ENCODE data around the gene ART5.
"Not testable (repeated sequence)": the region's sequence is repeated elsewhere in the genome, so short reads cannot be mapped to it uniquely, and the experiment has no call there.

ART5 gene

GRCh38 chr11:3666023-3666530 lies 24.3 kb upstream of the ART5 start:
- peaks cover 68% of the 10 kb centered on the region for H3K36me3 Mint-ChIP-seq (ENCODE audit: low read depth)

DNA sequence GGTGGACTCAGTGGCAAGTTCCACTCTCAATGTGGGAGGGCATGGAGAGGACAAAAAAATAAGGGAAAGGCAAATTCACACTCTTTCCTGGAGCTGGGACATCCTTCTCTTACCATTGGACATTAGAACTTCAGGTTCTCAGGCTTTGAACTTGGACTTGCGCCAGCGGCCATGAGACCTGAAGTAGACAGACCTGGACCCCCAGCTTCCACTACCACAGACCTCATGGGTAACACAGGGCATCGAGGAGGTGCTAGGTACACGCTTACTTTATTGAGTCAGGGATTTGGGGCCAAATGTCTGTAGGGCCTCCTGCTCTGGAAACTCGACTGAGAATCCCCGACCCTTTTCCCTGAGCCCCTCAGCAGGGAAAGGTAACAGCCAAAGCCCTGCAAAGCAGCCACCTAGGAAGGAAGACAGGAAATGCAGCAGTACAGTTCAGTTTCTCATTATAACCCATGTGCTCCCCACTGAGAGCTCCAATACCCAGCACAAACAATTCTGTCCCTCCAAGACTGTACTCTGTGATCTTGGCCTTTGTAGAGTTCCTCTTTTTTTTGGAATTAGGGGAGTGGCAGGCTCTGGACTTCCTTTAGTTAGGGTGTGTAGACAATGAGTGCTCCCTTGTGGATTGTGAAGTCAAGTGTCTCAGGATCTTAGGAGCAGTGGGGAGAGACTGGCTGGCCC lies 23.7 kb upstream of the ART5 start:
- H3K4me3 Mint-ChIP-seq = no peak overlapping the region

More at GRCh38 chr11:3666023-3666530, 24.3 kb upstream of the ART5 start:
- Mint-ChIP-seq H3K4me1 (ENCODE audit: low read depth) (peaks cover 10% of the 10 kb centered on the region), H3K4me3 (no peak overlapping the region), H3K27ac (no peak overlapping the region), H3K27me3 (no peaks in the 10 kb centered on the region), H3K9me3 (no peaks in the 10 kb centered on the region)
- intact Hi-C loops (cut with micrococcal nuclease) = no loop called here

GRCh38 chr11:3664032-3664630 lies 22.3 kb upstream of the ART5 start:
- H3K9me3 Mint-ChIP-seq = no peaks in the 10 kb centered on the region
- H3K27ac Mint-ChIP-seq = no peak overlapping the region
- peaks cover 49% of the 10 kb centered on the region for H3K36me3 Mint-ChIP-seq (ENCODE audit: low read depth)
- H3K4me1 Mint-ChIP-seq (ENCODE audit: low read depth) = peaks cover 10% of the 10 kb centered on the region
- intact Hi-C loops (cut with micrococcal nuclease) = no loop called here
- no peak overlapping the region for H3K4me3 Mint-ChIP-seq
- no peaks in the 10 kb centered on the region for H3K27me3 Mint-ChIP-seq

More for the DNA sequence above, 23.7 kb upstream of the ART5 start:
- H3K27ac Mint-ChIP-seq = no peak overlapping the region
- H3K27me3 Mint-ChIP-seq = no peaks in the 10 kb centered on the region
- H3K36me3 Mint-ChIP-seq (ENCODE audit: low read depth) = peaks cover 62% of the 10 kb centered on the region
- peaks cover 10% of the 10 kb centered on the region for H3K4me1 Mint-ChIP-seq (ENCODE audit: low read depth)
- H3K9me3 Mint-ChIP-seq = no peaks in the 10 kb centered on the region
- intact Hi-C loops (cut with micrococcal nuclease) = no loop called here

DNA sequence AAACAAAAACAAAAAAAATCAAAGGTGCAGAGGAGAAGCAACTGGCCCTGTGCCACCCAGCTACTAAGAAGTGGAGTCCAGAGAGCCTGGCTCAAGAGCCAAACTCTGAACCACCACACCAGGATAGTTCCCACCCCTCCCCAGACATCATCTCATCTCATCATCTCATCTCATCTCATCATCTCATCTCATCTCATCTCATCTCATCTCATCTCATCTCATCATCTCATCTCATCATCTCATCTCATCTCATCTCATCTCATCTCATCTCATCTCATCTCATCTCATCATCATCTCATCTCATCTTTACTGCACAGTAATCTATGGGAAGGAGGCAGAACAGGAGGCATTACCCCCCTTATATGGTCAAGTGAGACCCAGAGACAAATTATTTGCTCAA lies 21.1 kb upstream of the ART5 start:
- Mint-ChIP-seq H3K27ac (no peak overlapping the region), H3K4me1 (ENCODE audit: low read depth) (peaks cover 10% of the 10 kb centered on the region), H3K4me3 (no peak overlapping the region), H3K9me3 (no peaks in the 10 kb centered on the region), H3K27me3 (peaks cover 5% of the 10 kb centered on the region), H3K36me3 (ENCODE audit: low read depth) (peaks cover 39% of the 10 kb centered on the region)
- intact Hi-C loops (cut with micrococcal nuclease) = no loop called here

DNA sequence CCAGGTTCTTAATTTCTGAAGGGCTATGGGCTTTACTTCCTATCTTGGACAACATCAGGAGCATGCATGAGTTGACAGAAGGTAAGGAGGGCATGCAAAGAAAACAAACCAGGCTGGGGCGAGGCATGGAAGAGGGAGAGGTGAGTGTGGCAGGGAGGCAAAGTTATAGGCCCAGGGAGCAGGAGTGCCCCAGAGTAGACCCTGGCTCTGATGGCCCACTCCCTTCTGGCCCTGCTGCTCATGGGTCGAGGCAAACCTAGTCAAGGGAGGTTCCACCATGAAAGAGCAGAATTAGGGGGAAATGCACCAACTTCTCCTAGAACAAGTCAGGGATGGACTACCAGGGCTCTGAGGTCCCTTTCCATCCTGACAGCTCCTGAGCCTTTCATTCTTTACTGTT lies 19.2 kb upstream of the ART5 start:
- peaks cover 23% of the 10 kb centered on the region for H3K36me3 Mint-ChIP-seq (ENCODE audit: low read depth)
- no peak overlapping the region for H3K27ac Mint-ChIP-seq
- no peaks in the 10 kb centered on the region for H3K9me3 Mint-ChIP-seq
- H3K4me1 Mint-ChIP-seq (ENCODE audit: low read depth) = peaks cover 7% of the 10 kb centered on the region
- H3K4me3 Mint-ChIP-seq = no peak overlapping the region
- intact Hi-C loops (cut with micrococcal nuclease) = no loop called here
- H3K27me3 Mint-ChIP-seq = peaks cover 8% of the 10 kb centered on the region

DNA sequence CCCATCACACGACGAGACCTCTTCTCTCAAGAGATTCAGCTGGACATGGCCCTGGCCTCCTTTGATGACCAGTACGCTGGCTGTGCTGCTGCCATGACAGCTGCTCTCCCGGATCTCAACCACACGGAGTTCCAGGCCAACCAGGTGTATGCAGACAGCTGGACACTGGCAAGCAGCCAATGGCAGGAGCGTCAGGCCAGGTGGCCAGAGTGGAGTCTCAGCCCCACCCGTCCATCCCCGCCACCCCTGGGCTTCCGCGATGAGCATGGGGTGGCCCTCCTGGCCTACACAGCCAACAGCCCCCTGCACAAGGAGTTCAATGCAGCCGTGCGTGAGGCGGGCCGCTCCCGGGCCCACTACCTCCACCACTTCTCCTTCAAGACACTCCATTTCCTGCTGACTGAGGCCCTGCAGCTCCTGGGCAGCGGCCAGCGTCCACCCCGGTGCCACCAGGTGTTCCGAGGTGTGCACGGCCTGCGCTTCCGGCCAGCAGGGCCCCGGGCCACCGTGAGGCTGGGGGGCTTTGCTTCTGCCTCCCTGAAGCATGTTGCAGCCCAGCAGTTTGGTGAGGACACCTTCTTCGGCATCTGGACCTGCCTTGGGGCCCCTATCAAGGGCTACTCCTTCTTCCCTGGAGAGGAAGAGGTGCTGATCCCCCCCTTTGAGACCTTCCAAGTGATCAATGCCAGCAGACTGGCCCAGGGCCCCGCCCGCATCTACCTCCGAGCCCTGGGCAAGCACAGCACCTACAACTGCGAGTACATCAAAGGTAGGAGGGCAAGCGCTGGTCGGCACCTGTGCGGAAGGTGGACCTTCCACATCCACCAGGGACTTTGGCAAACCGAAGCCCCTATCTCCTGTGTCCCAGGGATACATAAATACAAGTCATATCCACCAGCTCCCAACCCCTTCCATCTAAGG lies 18.1 kb upstream of the ART5 start:
- Mint-ChIP-seq H3K27ac (no peak overlapping the region), H3K9me3 (no peaks in the 10 kb centered on the region), H3K36me3 (ENCODE audit: low read depth) (peaks cover 12% of the 10 kb centered on the region), H3K4me3 (no peak overlapping the region), H3K4me1 (ENCODE audit: low read depth) (no peaks in the 10 kb centered on the region), H3K27me3 (peaks cover 8% of the 10 kb centered on the region)
- intact Hi-C loops (cut with micrococcal nuclease) = no loop called here

GRCh38 chr11:3658252-3658651 lies 16.5 kb upstream of the ART5 start:
- no peaks in the 10 kb centered on the region for H3K4me1 Mint-ChIP-seq (ENCODE audit: low read depth)
- intact Hi-C loops (cut with micrococcal nuclease) = no loop called here
- no peak overlapping the region for H3K27ac Mint-ChIP-seq
- H3K9me3 Mint-ChIP-seq = no peaks in the 10 kb centered on the region
- peaks cover 8% of the 10 kb centered on the region for H3K27me3 Mint-ChIP-seq
- no peak overlapping the region for H3K4me3 Mint-ChIP-seq
- no peaks in the 10 kb centered on the region for H3K36me3 Mint-ChIP-seq (ENCODE audit: low read depth)

DNA sequence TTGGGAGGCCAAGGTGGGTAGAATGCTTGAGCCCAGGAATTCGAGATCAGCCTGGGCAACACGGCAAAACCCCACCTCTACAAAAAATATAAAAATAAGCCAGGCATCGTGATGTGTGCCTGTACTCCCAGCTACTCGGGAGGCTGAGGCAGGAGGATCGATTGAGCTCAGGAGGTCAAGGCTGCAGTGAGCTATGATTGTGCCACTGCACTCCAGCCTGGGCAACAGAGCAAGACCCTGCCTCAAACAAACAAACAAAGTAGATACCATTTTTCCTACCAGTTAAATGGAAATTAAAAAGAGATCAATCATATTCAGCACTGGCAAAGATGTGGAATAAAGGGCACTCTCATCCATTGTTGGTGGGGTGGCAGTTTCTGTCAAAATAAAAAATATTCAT lies 15.5 kb upstream of the ART5 start:
- H3K27me3 Mint-ChIP-seq; intact Hi-C loops (cut with micrococcal nuclease); H3K9me3 Mint-ChIP-seq; H3K4me1 Mint-ChIP-seq (ENCODE audit: low read depth); H3K4me3 Mint-ChIP-seq; H3K27ac Mint-ChIP-seq; H3K36me3 Mint-ChIP-seq (ENCODE audit: low read depth): not testable (repeated sequence)

DNA sequence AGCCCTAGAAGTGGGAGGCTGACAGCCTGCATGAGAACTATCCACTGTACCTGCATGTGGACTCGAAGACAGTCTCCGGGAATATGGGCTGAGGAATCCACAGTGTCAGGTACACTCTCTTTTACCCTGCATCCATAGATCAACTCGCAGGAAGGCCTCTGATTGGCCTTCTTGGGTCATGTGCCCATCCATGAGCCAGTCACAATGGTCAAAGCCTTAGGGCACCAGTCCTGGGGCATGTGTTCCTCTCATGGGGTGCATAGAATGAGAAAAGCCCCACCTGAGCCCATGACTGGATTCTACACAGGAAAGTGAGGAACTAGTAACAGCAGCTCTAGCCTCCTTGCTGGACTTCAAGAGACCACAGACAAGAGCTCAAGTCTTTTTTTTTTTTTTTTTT lies 13.8 kb upstream of the ART5 start:
- H3K4me3 Mint-ChIP-seq = no peak overlapping the region
- intact Hi-C loops (cut with micrococcal nuclease) = no loop called here
- no peaks in the 10 kb centered on the region for H3K4me1 Mint-ChIP-seq (ENCODE audit: low read depth)
- H3K27ac Mint-ChIP-seq = no peak overlapping the region
- no peaks in the 10 kb centered on the region for H3K36me3 Mint-ChIP-seq (ENCODE audit: low read depth)
- peaks cover 14% of the 10 kb centered on the region for H3K27me3 Mint-ChIP-seq
- H3K9me3 Mint-ChIP-seq = no peaks in the 10 kb centered on the region

DNA sequence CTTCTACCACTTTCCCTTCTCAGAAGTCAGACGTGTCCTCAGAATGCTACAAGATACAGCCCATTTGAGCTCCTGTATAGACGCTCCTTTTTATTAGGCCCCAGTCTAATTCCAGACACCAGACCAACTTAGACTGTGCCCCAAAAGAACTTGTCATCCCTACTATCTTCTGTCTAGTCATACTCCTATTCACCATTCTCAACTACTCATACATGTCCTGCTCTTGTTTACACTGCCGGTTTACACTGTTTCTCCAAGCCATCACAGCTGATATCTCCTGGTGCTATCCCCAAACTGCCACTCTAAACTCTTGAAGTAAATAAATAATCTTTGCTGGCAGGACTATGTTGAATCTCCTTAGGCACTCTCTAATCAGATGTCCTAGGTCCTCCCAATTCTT lies 10.7 kb upstream of the ART5 start:
- H3K4me3 Mint-ChIP-seq; H3K36me3 Mint-ChIP-seq (ENCODE audit: low read depth); H3K4me1 Mint-ChIP-seq (ENCODE audit: low read depth); H3K9me3 Mint-ChIP-seq; H3K27ac Mint-ChIP-seq; intact Hi-C loops (cut with micrococcal nuclease): not testable (repeated sequence)
- H3K27me3 Mint-ChIP-seq = peaks cover 34% of the 10 kb centered on the region

GRCh38 chr11:3649374-3649773 lies 7.6 kb upstream of the ART5 start:
- H3K27me3 Mint-ChIP-seq = peaks cover 46% of the 10 kb centered on the region
- intact Hi-C loops (cut with micrococcal nuclease); H3K9me3 Mint-ChIP-seq; H3K4me1 Mint-ChIP-seq (ENCODE audit: low read depth); H3K36me3 Mint-ChIP-seq (ENCODE audit: low read depth); H3K27ac Mint-ChIP-seq; H3K4me3 Mint-ChIP-seq: not testable (repeated sequence)

GRCh38 chr11:3648843-3649242 lies 7.1 kb upstream of the ART5 start:
- H3K4me3 Mint-ChIP-seq; H3K36me3 Mint-ChIP-seq (ENCODE audit: low read depth); H3K4me1 Mint-ChIP-seq (ENCODE audit: low read depth); intact Hi-C loops (cut with micrococcal nuclease); H3K9me3 Mint-ChIP-seq; H3K27ac Mint-ChIP-seq: not testable (repeated sequence)
- H3K27me3 Mint-ChIP-seq = peaks cover 51% of the 10 kb centered on the region

GRCh38 chr11:3645552-3645951 lies 3.8 kb upstream of the ART5 start:
- Mint-ChIP-seq H3K27me3 (peaks cover 67% of the 10 kb centered on the region), H3K36me3 (ENCODE audit: low read depth) (no peaks in the 10 kb centered on the region), H3K4me1 (ENCODE audit: low read depth) (peaks cover 11% of the 10 kb centered on the region), H3K9me3 (peaks cover 8% of the 10 kb centered on the region), H3K4me3 (no peak overlapping the region), H3K27ac (no peak overlapping the region)
- intact Hi-C loops (cut with micrococcal nuclease) = no loop called here

- H3K9me3 Mint-ChIP-seq = peaks cover 8% of the 10 kb centered on the region
- no peak within 1 kb of the TSS for H3K27ac Mint-ChIP-seq
- peaks cover 60% of the 10 kb centered on the region for H3K27me3 Mint-ChIP-seq
- intact Hi-C loops (cut with micrococcal nuclease) = no loop called here
- H3K4me3 Mint-ChIP-seq = no peak within 1 kb of the TSS
- H3K4me1 Mint-ChIP-seq (ENCODE audit: low read depth) = peaks cover 13% of the 10 kb centered on the region
- no peaks in the 10 kb centered on the region for H3K36me3 Mint-ChIP-seq (ENCODE audit: low read depth)
Measured at GRCh38 chr11:3644817-3645235, 3.0 kb upstream of the ART5 start, which contains the start of gene ART1. Gene ART1, plus strand, starts transcription at chr11:3645128. Its CDS starts 14,086 bp downstream, at chr11:3659214.
